ENCODE results near the gene ASB3. TPM values are rescaled to one million over a fixed set of nuclear protein-coding genes. Genes with fewer than 3 reads are reported as not detected.

Gene ASB3
- total and polyA plus RNA-seq, 4 donors = 2.7 to 13.6 (median 8.7) TPM

DNA sequence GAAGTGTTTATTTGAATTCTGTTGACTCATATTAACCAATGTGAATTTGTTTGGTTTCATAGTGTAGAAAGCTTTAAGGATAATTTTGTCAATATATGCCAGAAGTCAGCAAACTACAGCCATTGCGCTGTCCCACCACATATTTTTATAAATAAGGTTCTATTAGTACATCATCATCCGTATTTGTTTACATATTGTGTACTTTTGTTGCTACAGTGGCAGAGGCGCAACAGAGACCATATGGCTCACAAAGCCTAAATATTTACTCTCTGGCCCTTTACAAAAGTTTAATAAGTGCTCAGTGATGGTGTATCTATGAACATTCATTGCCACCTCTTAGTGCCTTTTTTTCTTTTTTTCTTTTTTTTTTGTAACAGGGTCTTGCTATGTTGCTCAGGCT, 6.5 kb upstream of the ASB3 start:
- Histone ChIP-seq H3K27me3 (ENCODE audit: control insufficient read depth in 4 of 4, insufficient read depth in 4 of 4, low read length in 3 of 4) (no peaks in the 10 kb centered on the region), H3K4me3 (ENCODE audit: low read depth in 1 of 3, low read length in 3 of 3) (no peak overlapping the region), H3K36me3 (ENCODE audit: control insufficient read depth in 4 of 4, insufficient read depth in 3 of 4, low read depth in 1 of 4, low read length in 3 of 4) (peaks cover 6 to 24% (median 13%) of the 10 kb centered on the region in 4 donors), H3K9me3 (ENCODE audit: control insufficient read depth in 4 of 4, low read length in 3 of 4) (no peaks in the 10 kb centered on the region), H3K9ac (ENCODE audit: low read depth in 1 of 2, low read length in 2 of 2) (no peak overlapping the region), H3K27ac (ENCODE audit: low read depth in 1 of 2, low read length in 2 of 2) (no peak overlapping the region), H3K4me1 (ENCODE audit: control insufficient read depth in 4 of 4, insufficient read depth in 4 of 4, low read length in 3 of 4) (peaks cover 2 to 4% (median 3%) of the 10 kb centered on the region in 4 donors)
- WGBS = 94% methylated on average over 3 of the region's 3 CpGs
- TF ChIP-seq, protein P1, sequence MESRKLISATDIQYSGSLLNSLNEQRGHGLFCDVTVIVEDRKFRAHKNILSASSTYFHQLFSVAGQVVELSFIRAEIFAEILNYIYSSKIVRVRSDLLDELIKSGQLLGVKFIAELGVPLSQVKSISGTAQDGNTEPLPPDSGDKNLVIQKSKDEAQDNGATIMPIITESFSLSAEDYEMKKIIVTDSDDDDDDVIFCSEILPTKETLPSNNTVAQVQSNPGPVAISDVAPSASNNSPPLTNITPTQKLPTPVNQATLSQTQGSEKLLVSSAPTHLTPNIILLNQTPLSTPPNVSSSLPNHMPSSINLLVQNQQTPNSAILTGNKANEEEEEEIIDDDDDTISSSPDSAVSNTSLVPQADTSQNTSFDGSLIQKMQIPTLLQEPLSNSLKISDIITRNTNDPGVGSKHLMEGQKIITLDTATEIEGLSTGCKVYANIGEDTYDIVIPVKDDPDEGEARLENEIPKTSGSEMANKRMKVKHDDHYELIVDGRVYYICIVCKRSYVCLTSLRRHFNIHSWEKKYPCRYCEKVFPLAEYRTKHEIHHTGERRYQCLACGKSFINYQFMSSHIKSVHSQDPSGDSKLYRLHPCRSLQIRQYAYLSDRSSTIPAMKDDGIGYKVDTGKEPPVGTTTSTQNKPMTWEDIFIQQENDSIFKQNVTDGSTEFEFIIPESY (IDR thresholded peaks at IDR 0.05) = no peak
- no peak for TF ChIP-seq HNF4G (IDR thresholded peaks at IDR 0.05)
- no peak for TF ChIP-seq RAD21 (IDR thresholded peaks at IDR 0.05)
- no peak for TF ChIP-seq REST (IDR thresholded peaks at IDR 0.05)
- no peak for TF ChIP-seq SP1 (IDR thresholded peaks at IDR 0.05)
- no peak for TF ChIP-seq NR2F2 (IDR thresholded peaks at IDR 0.05)
- TF ChIP-seq CTCF (IDR thresholded peaks at IDR 0.05; ENCODE audit: low read depth, low read length, missing input control) = no peak
- no peak for TF ChIP-seq HNF4A (conservative IDR thresholded peaks at IDR 0.05)
- no peak for DNase-seq (ENCODE audit: low spot score)

GRCh38 chr2:53787614-53788289, 999 bp upstream of the ASB3 start:
- H3K4me1 ChIP-seq (ENCODE audit: control insufficient read depth in 4 of 4, insufficient read depth in 4 of 4, low read length in 3 of 4) = peaks cover 8 to 25% (median 18%) of the 10 kb centered on the region in 4 donors
- H3K9ac ChIP-seq (ENCODE audit: low read depth in 1 of 2, low read length in 2 of 2) = peak overlapping the region; percentile 91
- H3K27ac ChIP-seq (ENCODE audit: low read depth in 1 of 2, low read length in 2 of 2) = peak overlapping the region; percentile 15 to 67
- TF ChIP-seq ATF3 (IDR thresholded peaks at IDR 0.05) (no peak), RAD21 (IDR thresholded peaks at IDR 0.05) (peak in 1 of 2 donors; percentile 5)
- DNase-seq (ENCODE audit: low spot score) = no peak
- H3K36me3 ChIP-seq (ENCODE audit: control insufficient read depth in 4 of 4, insufficient read depth in 3 of 4, low read depth in 1 of 4, low read length in 3 of 4) = no peaks in the 10 kb centered on the region
- no peaks in the 10 kb centered on the region for H3K27me3 ChIP-seq (ENCODE audit: control insufficient read depth in 4 of 4, insufficient read depth in 4 of 4, low read length in 3 of 4)
- H3K4me3 ChIP-seq (ENCODE audit: low read depth in 1 of 3, low read length in 3 of 3) = peak overlapping the region; percentile 71 to 97 (median 86)
- WGBS = 2% methylated on average over 17 of the region's 17 CpGs
- H3K9me3 ChIP-seq (ENCODE audit: control insufficient read depth in 4 of 4, low read length in 3 of 4) = no peaks in the 10 kb centered on the region
